CD4-positive, alpha-beta memory T cell (primary cell): ENCODE data around the gene RGMA. TPM values are rescaled to one million over a fixed set of nuclear protein-coding genes. Genes with fewer than 3 reads are reported as not detected.
"Not testable (repeated sequence)": the region's sequence is repeated elsewhere in the genome, so short reads cannot be mapped to it uniquely, and the experiment has no call there.

Experiments
- CTCF ChIA-PET: fragments of 350-600 bp; sonication (Branson Sonifier 250); formaldehyde crosslinking; loops from one replicate; lab custom pipeline; 2021; ENCODE audit warnings: inconsistent platforms; ENCODE audit not compliant: partially characterized antibody; lab: Charles Lee
- POLR2A ChIA-PET: fragments of 350-600 bp; sonication (Branson Sonifier 250); formaldehyde crosslinking; loops from one replicate; lab custom pipeline; 2021; ENCODE audit not compliant: partially characterized antibody; lab: Charles Lee
- DNase-seq, 5 donors: peaks; one replicate each; pipeline versions ENCODE4 v3.0.0 to v3.0.0-alpha.2; 2020 to 2022; ENCODE audit warnings: mixed read lengths in 1 of 5
- H3K27ac ChIP-seq: one replicate; pipeline ENCODE4 v1.7.0; 2013; ENCODE audit warnings: low read depth, low read length
- H3K27me3 ChIP-seq: 2 replicates; pipeline ENCODE4 v1.7.0; 2013; ENCODE audit warnings: mild to moderate bottlenecking, low read length, moderate library complexity; ENCODE audit not compliant: insufficient read depth
- H3K36me3 ChIP-seq: 2 replicates; pipeline ENCODE4 v1.7.0; 2013; ENCODE audit warnings: mild to moderate bottlenecking, low read length, moderate library complexity; ENCODE audit not compliant: insufficient read depth
- H3K4me1 ChIP-seq: 2 replicates; pipeline ENCODE4 v1.7.0; 2013; ENCODE audit warnings: mild to moderate bottlenecking, low read length, moderate library complexity; ENCODE audit not compliant: insufficient read depth
- H3K4me3 ChIP-seq, 2 donors: one replicate each; pipeline ENCODE4 v1.7.0; 2013; ENCODE audit warnings: low read length in 2 of 2, mild to moderate bottlenecking in 1 of 2
- H3K9me3 ChIP-seq, 2 donors: one replicate each; pipeline ENCODE4 v1.7.0; 2013; ENCODE audit warnings: low read length in 2 of 2, control low read depth in 1 of 2; ENCODE audit not compliant: control insufficient read depth in 1 of 2
- H3K27ac Mint-ChIP-seq, 7 donors: one replicate each; pipeline ENCODE4 v1.8.0; 2020 to 2021; ENCODE audit warnings: mixed read lengths in 7 of 7, mild to moderate bottlenecking in 6 of 7, inconsistent platforms in 3 of 7, moderate library complexity in 3 of 7
- H3K27me3 Mint-ChIP-seq, 2 donors: one replicate each; pipeline ENCODE4 v1.8.0; 2020 to 2021; ENCODE audit warnings: mixed read lengths in 2 of 2
- H3K36me3 Mint-ChIP-seq, 2 donors: one replicate each; pipeline ENCODE4 v1.8.0; 2020 to 2021; ENCODE audit warnings: mixed read lengths in 2 of 2, inconsistent platforms in 1 of 2, mild to moderate bottlenecking in 1 of 2
- H3K4me1 Mint-ChIP-seq, 4 donors: one replicate each; pipeline ENCODE4 v1.8.0; 2020 to 2021; ENCODE audit warnings: mixed read lengths in 4 of 4, mild to moderate bottlenecking in 1 of 4
- H3K4me3 Mint-ChIP-seq, 8 donors: one replicate each; pipeline ENCODE4 v1.8.0; 2020 to 2021; ENCODE audit warnings: mixed read lengths in 8 of 8, mild to moderate bottlenecking in 7 of 8, moderate library complexity in 6 of 8, inconsistent platforms in 3 of 8
- H3K9me3 Mint-ChIP-seq, 8 donors: one replicate each; pipeline ENCODE4 v1.8.0; 2020 to 2021; ENCODE audit warnings: mixed read lengths in 8 of 8, mild to moderate bottlenecking in 5 of 8, inconsistent platforms in 3 of 8, moderate library complexity in 1 of 8
- intact Hi-C: fragments of 100-400 bp; cut with micrococcal nuclease; formaldehyde crosslinking; loops from one replicate; pipeline ENCODE4 v1.15.1; 2023
- polyA plus RNA-seq, 2 donors: library from polyadenylated mRNA; unstranded; fragments of 300-500 nt; fragmentation: Illumina TruSeq; gene quantifications; one replicate each; pipeline ENCODE4 v1.2.3, GENCODE V29; 2021
- total RNA-seq, 2 experiments: library from RNA; stranded (reverse); gene quantifications; one replicate each; pipeline ENCODE4 v1.2.3, GENCODE V29; 2021

Gene RGMA
- total and polyA plus RNA-seq, 4 experiments from 2014 or later: not detected

GRCh38 chr15:93035953-93036810, 52.8 kb downstream of the RGMA start:
- intact Hi-C loops: no loop called here
- no peaks in the 10 kb centered on the region for H3K36me3 Mint-ChIP-seq
- no peaks in the 10 kb centered on the region for H3K27me3 Mint-ChIP-seq
- ChIA-PET CTCF (interaction anchor here (0.6 to 5.2 kb wide), 10 partner anchors 7 to 316 kb away, joined by 3 to 26 read pairs (median 7); partner anchors contain the start of gene RGMA), POLR2A (interaction anchor here (3.6 kb wide), 1 partner anchor 11 kb away, joined by 16 read pairs; no protein-coding TSS in a partner anchor)
- H3K36me3 ChIP-seq: no peaks in the 10 kb centered on the region
- H3K27ac Mint-ChIP-seq: peak overlapping the region in 5 of 7 donors; percentile 51 to 92 (median 80)
- H3K27me3 ChIP-seq: no peaks in the 10 kb centered on the region
- peak overlapping the region in 6 of 8 donors; percentile 42 to 84 (median 78) for H3K4me3 Mint-ChIP-seq
- H3K4me1 ChIP-seq: peaks cover 8% of the 10 kb centered on the region
- H3K9me3 Mint-ChIP-seq: peaks cover 0 to 3% (median 0%) of the 10 kb centered on the region in 8 donors
- no peak overlapping the region for H3K27ac ChIP-seq
- H3K9me3 ChIP-seq: no peaks in the 10 kb centered on the region
- DNase-seq: peak in 4 of 5 donors; percentile 19 to 43 (median 36)
- H3K4me3 ChIP-seq: no peak overlapping the region
- peaks cover 5 to 13% (median 6%) of the 10 kb centered on the region in 4 donors for H3K4me1 Mint-ChIP-seq

GRCh38 chr15:93035092-93035915, 53.7 kb downstream of the RGMA start:
- DNase-seq: no peak
- no peaks in the 10 kb centered on the region for H3K9me3 ChIP-seq
- no peak overlapping the region for H3K4me3 ChIP-seq
- H3K36me3 Mint-ChIP-seq: no peaks in the 10 kb centered on the region
- H3K27me3 Mint-ChIP-seq: no peaks in the 10 kb centered on the region
- no peaks in the 10 kb centered on the region for H3K36me3 ChIP-seq
- CTCF ChIA-PET: interaction anchor here (0.9 to 3.3 kb wide), 12 partner anchors 10 to 317 kb away, joined by 3 to 26 read pairs (median 4); partner anchors contain the start of gene RGMA
- POLR2A ChIA-PET: interaction anchor here (3.6 kb wide), 1 partner anchor 12 kb away, joined by 16 read pairs; no protein-coding TSS in a partner anchor
- peak overlapping the region in 1 of 7 donors; percentile 72 for H3K27ac Mint-ChIP-seq
- no peak overlapping the region for H3K27ac ChIP-seq
- intact Hi-C loops: no loop called here
- peaks cover 10 to 19% (median 11%) of the 10 kb centered on the region in 4 donors for H3K4me1 Mint-ChIP-seq
- H3K27me3 ChIP-seq: no peaks in the 10 kb centered on the region
- H3K4me1 ChIP-seq: peaks cover 14% of the 10 kb centered on the region
- peaks cover 0 to 3% (median 0%) of the 10 kb centered on the region in 8 donors for H3K9me3 Mint-ChIP-seq
- H3K4me3 Mint-ChIP-seq: no peak overlapping the region

- Histone ChIP-seq H3K36me3 (no peaks in the 10 kb centered on the region), H3K4me3 (no peak overlapping the region), H3K27me3 (no peaks in the 10 kb centered on the region), H3K27ac (no peak overlapping the region), H3K4me1 (peaks cover 21% of the 10 kb centered on the region), H3K9me3 (no peaks in the 10 kb centered on the region)
- Mint-ChIP-seq H3K27ac (no peak overlapping the region), H3K9me3 (peaks cover 0 to 3% (median 0%) of the 10 kb centered on the region in 8 donors), H3K27me3 (no peaks in the 10 kb centered on the region), H3K4me3 (no peak overlapping the region), H3K4me1 (peaks cover 14 to 25% (median 17%) of the 10 kb centered on the region in 4 donors), H3K36me3 (no peaks in the 10 kb centered on the region)
- POLR2A ChIA-PET: no interaction called here
- intact Hi-C loops: no loop called here
- DNase-seq: no peak
- CTCF ChIA-PET: interaction anchor here (0.9 to 1.5 kb wide), 5 partner anchors 9 to 120 kb away, joined by 3 to 4 read pairs (median 3); no protein-coding TSS in a partner anchor
These were observed 54.5 kb downstream of the RGMA start for GRCh38 chr15:93034512-93034911.

- Mint-ChIP-seq H3K27me3 (no peaks in the 10 kb centered on the region), H3K27ac (peak overlapping the region in 2 of 7 donors; percentile 1 to 4), H3K4me3 (no peak overlapping the region), H3K9me3 (peaks cover 0 to 3% (median 0%) of the 10 kb centered on the region in 8 donors), H3K36me3 (peaks cover 0 to 1% of the 10 kb centered on the region in 2 donors), H3K4me1 (peaks cover 16 to 28% (median 21%) of the 10 kb centered on the region in 4 donors)
- Histone ChIP-seq H3K36me3 (no peaks in the 10 kb centered on the region), H3K4me1 (peaks cover 26% of the 10 kb centered on the region), H3K9me3 (no peaks in the 10 kb centered on the region), H3K27me3 (no peaks in the 10 kb centered on the region), H3K4me3 (no peak overlapping the region), H3K27ac (no peak overlapping the region)
- CTCF ChIA-PET: interaction anchor here (1.0 to 2.6 kb wide), 4 partner anchors 19 to 1290 kb away, joined by 3 to 8 read pairs (median 5); no protein-coding TSS in a partner anchor
- intact Hi-C loops: no loop called here
- DNase-seq: no peak
- POLR2A ChIA-PET: no interaction called here
These were observed 55.5 kb downstream of the RGMA start for GRCh38 chr15:93033434-93034045.

GRCh38 chr15:93032515-93033206, 56.4 kb downstream of the RGMA start:
- H3K36me3 Mint-ChIP-seq, H3K36me3 ChIP-seq, H3K27ac ChIP-seq, POLR2A ChIA-PET, H3K27me3 ChIP-seq, H3K27ac Mint-ChIP-seq, DNase-seq, H3K9me3 Mint-ChIP-seq, intact Hi-C loops, H3K9me3 ChIP-seq, H3K27me3 Mint-ChIP-seq, H3K4me3 ChIP-seq, H3K4me3 Mint-ChIP-seq: not testable (repeated sequence)
- peaks cover 16 to 28% (median 25%) of the 10 kb centered on the region in 4 donors for H3K4me1 Mint-ChIP-seq
- peaks cover 26% of the 10 kb centered on the region for H3K4me1 ChIP-seq
- CTCF ChIA-PET: interaction anchor here (0.9 to 2.6 kb wide), 9 partner anchors 8 to 1291 kb away, joined by 3 to 8 read pairs (median 3); no protein-coding TSS in a partner anchor

- H3K9me3 ChIP-seq, POLR2A ChIA-PET, intact Hi-C loops, H3K27ac ChIP-seq, H3K36me3 ChIP-seq, H3K27ac Mint-ChIP-seq, H3K9me3 Mint-ChIP-seq, H3K27me3 ChIP-seq, H3K27me3 Mint-ChIP-seq, H3K4me3 Mint-ChIP-seq, H3K4me3 ChIP-seq, DNase-seq: not testable (repeated sequence)
- Mint-ChIP-seq H3K36me3 (peaks cover 0 to 11% of the 10 kb centered on the region in 2 donors), H3K4me1 (peaks cover 17 to 28% (median 25%) of the 10 kb centered on the region in 4 donors)
- H3K4me1 ChIP-seq: peaks cover 26% of the 10 kb centered on the region
- CTCF ChIA-PET: interaction anchor here (0.7 to 2.6 kb wide), 9 partner anchors 9 to 1292 kb away, joined by 3 to 8 read pairs (median 3); no protein-coding TSS in a partner anchor
These were observed 57.2 kb downstream of the RGMA start for GRCh38 chr15:93031557-93032384.
